HG02870 (cell line): Measurements from ENCODE around the gene MZB1.

Source experiments
- ATAC-seq: cut with Tn5 transposase; IDR thresholded peaks from one replicate; pipeline ENCODE4 v1.9.1; 2021; ENCODE audit warnings: mild to moderate bottlenecking, moderate library complexity; ENCODE audit not compliant: unreplicated experiment

Gene MZB1

DNA sequence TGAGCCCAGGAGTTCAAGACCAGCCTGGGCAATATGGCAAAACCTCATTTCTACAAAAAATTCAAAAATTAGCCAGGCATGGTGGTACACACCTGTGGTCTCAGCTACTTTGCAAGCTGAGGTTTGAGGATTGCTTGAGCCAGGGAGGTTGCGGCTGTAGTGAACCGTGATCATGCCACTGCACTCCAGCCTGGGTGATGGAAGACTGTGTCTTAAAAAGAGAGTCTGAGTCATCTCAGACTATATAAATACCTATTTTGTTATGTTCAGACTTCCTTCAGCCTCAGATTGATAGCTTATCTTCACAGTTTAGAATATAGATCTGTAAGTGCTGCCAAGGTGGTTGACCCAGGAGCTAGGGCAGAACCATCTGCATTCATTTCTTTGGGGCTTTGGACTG is 49.7 kb downstream of the MZB1 start:
- no peak for ATAC-seq
